GM19099 (cell line): ENCODE data around the gene DAND5.

ENCODE experiments used
- POLR2A ChIP-seq: IDR thresholded peaks from 3 replicates; pipeline ENCODE4 v1.6.1; 2011; ENCODE audit warnings: low read depth; ENCODE audit not compliant: insufficient read length; ENCODE audit errors: extremely low read depth

DAND5 gene

GRCh38 chr19:12938779-12939601 is 30.4 kb upstream of the DAND5 start:
- TF ChIP-seq POLR2A: no peak

GRCh38 chr19:12939975-12940423 is 29.4 kb upstream of the DAND5 start:
- no peak for TF ChIP-seq POLR2A

GRCh38 chr19:12940897-12941296 is 28.5 kb upstream of the DAND5 start:
- TF ChIP-seq POLR2A: no peak

- TF ChIP-seq POLR2A: no peak
Observed at GRCh38 chr19:12943437-12944044, 25.8 kb upstream of the DAND5 start.

GRCh38 chr19:12944104-12944674 is 25.2 kb upstream of the DAND5 start:
- TF ChIP-seq POLR2A: no peak

- TF ChIP-seq POLR2A: peak; percentile 96
Observed at GRCh38 chr19:12945479-12946091, 23.8 kb upstream of the DAND5 start, which contains the start of gene RAD23A. TSS of gene RAD23A (plus strand) at chr19:12945862. CDS start at chr19:12945949, 87 bp downstream.

GRCh38 chr19:12946092-12946721 is 23.2 kb upstream of the DAND5 start:
- TF ChIP-seq POLR2A: peak; percentile 10

GRCh38 chr19:12946731-12947496 is 22.5 kb upstream of the DAND5 start:
- TF ChIP-seq POLR2A: no peak

- TF ChIP-seq POLR2A: no peak
Observed at GRCh38 chr19:12947702-12948611, 21.4 kb upstream of the DAND5 start.

- no peak for TF ChIP-seq POLR2A
Observed at GRCh38 chr19:12948612-12949362, 20.6 kb upstream of the DAND5 start.

GRCh38 chr19:12949363-12950283 is 19.8 kb upstream of the DAND5 start:
- no peak for TF ChIP-seq POLR2A
